Hypothalamus (tissue), 51 donors: ENCODE data around the gene S1PR1.
A peak's percentile ranks its signal among the peaks of the same experiment; 100 is the strongest.
"Not testable (repeated sequence)": the region's sequence is repeated elsewhere in the genome, so short reads cannot be mapped to it uniquely, and the experiment has no call there.

Source experiments
- DNase-seq, 51 donors: peaks; one replicate each; lab custom pipeline; 2025; lab: John Stamatoyannopoulos, UW

The S1PR1 gene

GRCh38 chr1:101236516-101237228, at the start of gene S1PR1:
Gene S1PR1, plus strand, starts transcription at chr1:101237019. Its CDS starts 1,966 bp downstream, at chr1:101238985.
- DNase-seq, result peak in 32 of 51 donors; percentile 4 to 66 (median 40)

GRCh38 chr1:101187297-101187696, 49.5 kb upstream of the S1PR1 start:
- no peak for DNase-seq

- no peak for DNase-seq
Measured at GRCh38 chr1:101188331-101188730, 48.5 kb upstream of the S1PR1 start.

- not testable (repeated sequence) for DNase-seq
Measured at GRCh38 chr1:101188968-101189367, 47.9 kb upstream of the S1PR1 start.

- DNase-seq, result no peak
Measured at GRCh38 chr1:101190441-101190840, 46.4 kb upstream of the S1PR1 start.

GRCh38 chr1:101191049-101191448, 45.8 kb upstream of the S1PR1 start:
- no peak for DNase-seq

- DNase-seq, result no peak
Measured at GRCh38 chr1:101193733-101194169, 43.1 kb upstream of the S1PR1 start.

- DNase-seq, result no peak
Measured at GRCh38 chr1:101194746-101195145, 42.1 kb upstream of the S1PR1 start.

- DNase-seq, result no peak
Measured at GRCh38 chr1:101196668-101197067, 40.2 kb upstream of the S1PR1 start.

- no peak for DNase-seq
Measured at GRCh38 chr1:101198842-101199636, 37.8 kb upstream of the S1PR1 start.

- DNase-seq, result no peak
Measured at GRCh38 chr1:101199637-101199982, 37.2 kb upstream of the S1PR1 start.

GRCh38 chr1:101200513-101200912, 36.3 kb upstream of the S1PR1 start:
- DNase-seq, result no peak

- peak in 10 of 51 donors; percentile 1 to 60 (median 14) for DNase-seq
Measured at GRCh38 chr1:101203820-101204540, 32.8 kb upstream of the S1PR1 start.

GRCh38 chr1:101205457-101205856, 31.4 kb upstream of the S1PR1 start:
- DNase-seq, result peak in 1 of 51 donors; percentile 2

- not testable (repeated sequence) for DNase-seq
Measured at GRCh38 chr1:101206139-101206538, 30.7 kb upstream of the S1PR1 start.

GRCh38 chr1:101207271-101207670, 29.5 kb upstream of the S1PR1 start:
- DNase-seq, result not testable (repeated sequence)

GRCh38 chr1:101207891-101208290, 28.9 kb upstream of the S1PR1 start:
- DNase-seq, result peak in 22 of 51 donors; percentile 4 to 67 (median 26)

GRCh38 chr1:101215363-101216011, 21.3 kb upstream of the S1PR1 start:
- DNase-seq, result no peak

GRCh38 chr1:101216623-101217022, 20.2 kb upstream of the S1PR1 start:
- no peak for DNase-seq

- no peak for DNase-seq
Measured at GRCh38 chr1:101217148-101217547, 19.7 kb upstream of the S1PR1 start.

- DNase-seq, result not testable (repeated sequence)
Measured at GRCh38 chr1:101218968-101219367, 17.9 kb upstream of the S1PR1 start.
